Measurements from ENCODE around the gene RUNX2. TPM values are rescaled to one million over a fixed set of nuclear protein-coding genes. Genes with fewer than 3 reads are reported as not detected.

The RUNX2 gene
- total RNA-seq, 4 donors from 2014 or later = 0.65 to 2.4 (median 1.3) TPM

- DNase-seq (ENCODE audit: low spot score) (no peak), ATAC-seq (ENCODE audit: low FRiP score) (no peak)
- no peak for TF ChIP-seq CTCF (IDR thresholded peaks at IDR 0.05)
These were observed 234.0 kb downstream of the RUNX2 start for GRCh38 chr6:45562171-45562570.

- ATAC-seq (ENCODE audit: low FRiP score) = no peak
- DNase-seq (ENCODE audit: low spot score) = no peak
- TF ChIP-seq CTCF (IDR thresholded peaks at IDR 0.05) = no peak
These were observed 234.9 kb downstream of the RUNX2 start for GRCh38 chr6:45563041-45563440.

DNA sequence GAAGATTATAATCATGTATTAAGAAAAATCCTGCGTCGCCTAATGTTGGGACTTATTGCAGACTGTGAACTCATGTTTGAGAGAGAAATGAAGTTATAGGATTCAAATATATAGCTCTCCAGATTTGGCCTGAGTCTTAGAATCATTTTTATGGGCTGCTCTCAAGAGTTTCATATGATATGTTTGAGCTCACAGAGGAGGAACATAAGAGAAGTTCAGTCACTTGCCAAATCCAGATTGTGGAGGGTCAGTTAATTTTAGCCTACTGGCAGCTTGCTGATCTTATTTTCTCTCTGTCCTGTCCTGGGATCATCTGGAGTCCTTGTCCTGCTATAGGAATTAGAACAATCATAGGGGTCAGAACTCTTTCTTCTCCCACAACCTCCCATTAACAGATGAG is 235.7 kb downstream of the RUNX2 start:
- no peak for TF ChIP-seq CTCF (IDR thresholded peaks at IDR 0.05)
- no peak for ATAC-seq (ENCODE audit: low FRiP score)
- DNase-seq (ENCODE audit: low spot score) = no peak

GRCh38 chr6:45566882-45567281 is 238.8 kb downstream of the RUNX2 start:
- DNase-seq (ENCODE audit: low spot score) (no peak), ATAC-seq (ENCODE audit: low FRiP score) (no peak)
- no peak for TF ChIP-seq CTCF (IDR thresholded peaks at IDR 0.05)

DNA sequence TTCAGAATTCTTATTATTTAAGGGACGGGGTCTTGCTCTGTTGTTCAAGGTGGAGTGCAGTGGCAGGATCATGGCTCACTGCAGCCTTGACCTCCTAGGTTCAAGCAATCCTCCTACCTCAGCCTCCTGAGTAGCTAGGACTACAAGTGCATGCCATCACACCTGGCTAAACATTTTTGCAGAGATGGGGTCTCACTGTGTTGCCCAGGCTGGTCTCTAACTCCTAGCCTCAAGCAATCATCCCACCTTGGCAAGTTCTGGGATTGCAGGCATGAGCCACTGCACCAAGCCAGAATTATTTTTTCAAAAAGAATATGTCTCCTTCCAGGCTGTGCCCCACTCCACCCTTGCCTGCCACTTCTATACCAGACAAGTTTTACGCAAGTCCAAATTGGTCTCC is 239.7 kb downstream of the RUNX2 start:
- DNase-seq (ENCODE audit: low spot score) = no peak
- no peak for ATAC-seq (ENCODE audit: low FRiP score)

DNA sequence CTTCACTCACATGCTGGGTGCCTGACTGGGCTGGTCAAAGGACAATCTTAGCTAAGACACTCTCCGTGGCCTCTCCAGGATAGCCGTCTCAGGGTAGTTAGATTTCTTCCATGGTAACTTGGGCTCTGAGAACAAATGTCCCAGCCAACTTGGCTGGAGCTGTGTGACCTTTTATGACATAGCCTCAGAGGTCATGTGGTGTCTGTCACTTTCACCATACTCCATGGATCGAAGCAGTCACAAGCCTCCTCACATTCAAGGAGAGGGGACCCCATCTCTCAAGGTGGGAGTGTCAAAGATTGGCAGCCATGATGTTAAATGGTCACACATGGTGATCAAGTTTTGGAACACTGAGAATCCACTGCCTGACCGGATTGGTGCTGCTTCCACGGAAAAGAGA is 240.5 kb downstream of the RUNX2 start:
- ATAC-seq (ENCODE audit: low FRiP score) (no peak), DNase-seq (ENCODE audit: low spot score) (no peak)
- no peak for TF ChIP-seq CTCF (IDR thresholded peaks at IDR 0.05)

More for the DNA sequence above, 239.7 kb downstream of the RUNX2 start:
- TF ChIP-seq CTCF (IDR thresholded peaks at IDR 0.05) = no peak

- DNase-seq (ENCODE audit: low spot score) = no peak
- ATAC-seq (ENCODE audit: low FRiP score) = no peak
- no peak for TF ChIP-seq CTCF (IDR thresholded peaks at IDR 0.05)
These were observed 241.2 kb downstream of the RUNX2 start for GRCh38 chr6:45569210-45569945.

All from omental fat pad (tissue), 4 donors.